ENCODE results near the gene NACC2. TPM values are rescaled to one million over a fixed set of nuclear protein-coding genes. Genes with fewer than 3 reads are reported as not detected.

Gene NACC2
- total and polyA plus RNA-seq, 10 of the 15 experiments (the other 5 are each of a cell fraction or from before 2014, with no cell fraction given): 0.66 to 14.7 (median 3.5) TPM

DNA sequence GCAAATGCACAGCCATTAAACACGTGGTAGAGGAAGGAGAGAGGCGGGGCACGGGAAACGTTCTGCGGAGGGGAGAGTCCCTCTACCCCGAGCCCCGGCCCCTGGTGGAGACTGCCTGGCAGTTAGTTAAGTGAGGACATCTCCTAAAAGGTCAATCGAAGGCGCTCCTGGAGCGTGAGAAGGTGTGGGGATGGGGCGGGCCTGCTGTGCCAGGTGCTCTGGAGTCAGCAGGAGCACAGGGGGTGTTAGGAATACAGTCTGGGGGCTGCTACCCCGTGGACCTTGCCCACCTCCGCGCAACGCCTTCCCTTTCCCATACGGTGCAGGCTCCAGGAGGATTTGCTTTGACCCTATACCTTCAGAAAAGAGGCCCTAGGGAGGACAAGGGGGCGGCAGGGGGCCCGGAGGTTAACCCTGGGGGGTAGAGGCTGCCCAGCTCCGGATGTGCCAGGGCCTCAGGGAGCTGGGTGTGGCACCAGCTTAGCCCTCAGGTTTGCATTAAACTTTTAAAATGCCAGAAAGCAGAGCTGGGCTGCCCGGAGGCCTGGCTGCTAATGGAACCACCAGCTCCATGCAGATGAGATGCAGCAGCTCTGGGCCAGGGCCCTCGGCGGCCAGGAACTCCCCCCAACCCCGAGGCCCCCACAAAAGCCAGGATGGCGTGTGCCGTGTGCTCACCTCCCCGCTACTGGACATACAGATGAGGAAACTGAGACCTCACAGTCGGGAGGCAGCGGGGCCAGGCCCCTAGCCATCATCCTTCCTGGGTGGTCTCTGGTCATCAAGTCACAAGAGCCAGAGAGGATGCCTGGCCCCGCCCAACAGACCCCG lies 39.2 kb downstream of the NACC2 start:
- ChIA-PET RAD21 (ENCODE audit: unreplicated experiment) (no interaction called here), CTCF (no interaction called here), POLR2A (no interaction called here), SMC1A (ENCODE audit: uncharacterized antibody, unreplicated experiment) (no interaction called here)
- no TSS peak for BruUV-seq (replicated peaks)
- no peaks in the 10 kb centered on the region for H3K4me1 ChIP-seq (ENCODE audit: control insufficient read depth, insufficient read depth, low read length)
- no peaks in the 10 kb centered on the region for H3K9me3 ChIP-seq (replicated peaks; ENCODE audit: control insufficient read depth, insufficient read depth, low read length)
- ATAC-seq (peak; percentile 48; the same call in 2 of the 3 replicates), FAIRE-seq (no peak), DNase-seq (ENCODE audit: low read depth, low spot score) (no peak)
- intact Hi-C loops (cut with micrococcal nuclease; ENCODE audit: unreplicated experiment) (no loop called here), in situ Hi-C loops (cut with MboI) (no loop called here)
- no peak overlapping the region for H2AFZ ChIP-seq (ENCODE audit: control insufficient read depth, low read depth, low read length)
- no peak overlapping the region for H3K27ac ChIP-seq (ENCODE audit: control insufficient read depth, insufficient read depth)
- H3K9ac ChIP-seq (ENCODE audit: control insufficient read depth, insufficient read depth, low read length): no peak overlapping the region
- H3K4me3 ChIP-seq: no peak overlapping the region
- TF ChIP-seq, protein P1, sequence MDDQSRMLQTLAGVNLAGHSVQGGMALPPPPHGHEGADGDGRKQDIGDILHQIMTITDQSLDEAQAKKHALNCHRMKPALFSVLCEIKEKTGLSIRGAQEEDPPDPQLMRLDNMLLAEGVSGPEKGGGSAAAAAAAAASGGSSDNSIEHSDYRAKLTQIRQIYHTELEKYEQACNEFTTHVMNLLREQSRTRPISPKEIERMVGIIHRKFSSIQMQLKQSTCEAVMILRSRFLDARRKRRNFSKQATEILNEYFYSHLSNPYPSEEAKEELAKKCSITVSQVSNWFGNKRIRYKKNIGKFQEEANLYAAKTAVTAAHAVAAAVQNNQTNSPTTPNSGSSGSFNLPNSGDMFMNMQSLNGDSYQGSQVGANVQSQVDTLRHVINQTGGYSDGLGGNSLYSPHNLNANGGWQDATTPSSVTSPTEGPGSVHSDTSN (IDR thresholded peaks at IDR 0.05; ENCODE audit: insufficient replicate concordance, low read depth, low read length): no peak
- TF ChIP-seq TBL1XR1 (IDR thresholded peaks at IDR 0.05; ENCODE audit: low read depth, low read length): no peak
- TF ChIP-seq, protein P2, sequence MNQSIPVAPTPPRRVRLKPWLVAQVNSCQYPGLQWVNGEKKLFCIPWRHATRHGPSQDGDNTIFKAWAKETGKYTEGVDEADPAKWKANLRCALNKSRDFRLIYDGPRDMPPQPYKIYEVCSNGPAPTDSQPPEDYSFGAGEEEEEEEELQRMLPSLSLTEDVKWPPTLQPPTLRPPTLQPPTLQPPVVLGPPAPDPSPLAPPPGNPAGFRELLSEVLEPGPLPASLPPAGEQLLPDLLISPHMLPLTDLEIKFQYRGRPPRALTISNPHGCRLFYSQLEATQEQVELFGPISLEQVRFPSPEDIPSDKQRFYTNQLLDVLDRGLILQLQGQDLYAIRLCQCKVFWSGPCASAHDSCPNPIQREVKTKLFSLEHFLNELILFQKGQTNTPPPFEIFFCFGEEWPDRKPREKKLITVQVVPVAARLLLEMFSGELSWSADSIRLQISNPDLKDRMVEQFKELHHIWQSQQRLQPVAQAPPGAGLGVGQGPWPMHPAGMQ (IDR thresholded peaks at IDR 0.05; ENCODE audit: borderline replicate concordance): no peak
- TF ChIP-seq, protein P3, sequence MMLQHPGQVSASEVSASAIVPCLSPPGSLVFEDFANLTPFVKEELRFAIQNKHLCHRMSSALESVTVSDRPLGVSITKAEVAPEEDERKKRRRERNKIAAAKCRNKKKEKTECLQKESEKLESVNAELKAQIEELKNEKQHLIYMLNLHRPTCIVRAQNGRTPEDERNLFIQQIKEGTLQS (IDR thresholded peaks at IDR 0.05; ENCODE audit: borderline replicate concordance, extremely low read depth, low read depth, low read length): no peak
- TF ChIP-seq BRCA1 (IDR thresholded peaks at IDR 0.05; ENCODE audit: low read depth, low read length): no peak
- no peak for TF ChIP-seq NBN (IDR thresholded peaks at IDR 0.05)
- TF ChIP-seq, protein P4, sequence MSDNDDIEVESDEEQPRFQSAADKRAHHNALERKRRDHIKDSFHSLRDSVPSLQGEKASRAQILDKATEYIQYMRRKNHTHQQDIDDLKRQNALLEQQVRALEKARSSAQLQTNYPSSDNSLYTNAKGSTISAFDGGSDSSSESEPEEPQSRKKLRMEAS (IDR thresholded peaks at IDR 0.05; ENCODE audit: low read depth, low read length): no peak
- TF ChIP-seq RAD51 (IDR thresholded peaks at IDR 0.05): no peak
- H3K79me2 ChIP-seq (ENCODE audit: control insufficient read depth, insufficient read depth, low read length): no peaks in the 10 kb centered on the region
- H4K20me1 ChIP-seq (ENCODE audit: control insufficient read depth, insufficient read depth): peaks cover 4% of the 10 kb centered on the region; the same call in 1 of the 2 replicates
- WGBS (ENCODE audit: insufficient coverage, insufficient replicate concordance, low lambda C conversion rate, missing lambda C conversion rate): 40% methylated on average over 30 of the region's 30 CpGs
- H3K4me2 ChIP-seq (ENCODE audit: control insufficient read depth, insufficient read depth): no peak overlapping the region
- H3K27me3 ChIP-seq (replicated peaks in 1 of 2; ENCODE audit: control insufficient read depth in 2 of 2, insufficient read depth in 2 of 2, low read length in 1 of 2): no peaks in the 10 kb centered on the region
- H3K36me3 ChIP-seq (ENCODE audit: control insufficient read depth in 2 of 2, insufficient read depth in 2 of 2, low read length in 1 of 2): no peaks in the 10 kb centered on the region

All from GM12878 (cell line).